Head of caudate nucleus (tissue), 42 donors: Measurements from ENCODE around the gene COPZ1.
A peak's percentile ranks its signal among the peaks of the same experiment; 100 is the strongest.
"Not testable (repeated sequence)": the region's sequence is repeated elsewhere in the genome, so short reads cannot be mapped to it uniquely, and the experiment has no call there.

Experiments
- DNase-seq, 42 donors: peaks; one replicate each; pipeline versions ENCODE4 v3.0.0 to v3.0.0-alpha.2; 2020 to 2021; ENCODE audit warnings: mixed read lengths in 7 of 42
- intact Hi-C: fragments of 100-400 bp; cut with DNase I; formaldehyde crosslinking; loops from one replicate; pipeline ENCODE4 v1.15.0; 2022

The COPZ1 gene

DNA sequence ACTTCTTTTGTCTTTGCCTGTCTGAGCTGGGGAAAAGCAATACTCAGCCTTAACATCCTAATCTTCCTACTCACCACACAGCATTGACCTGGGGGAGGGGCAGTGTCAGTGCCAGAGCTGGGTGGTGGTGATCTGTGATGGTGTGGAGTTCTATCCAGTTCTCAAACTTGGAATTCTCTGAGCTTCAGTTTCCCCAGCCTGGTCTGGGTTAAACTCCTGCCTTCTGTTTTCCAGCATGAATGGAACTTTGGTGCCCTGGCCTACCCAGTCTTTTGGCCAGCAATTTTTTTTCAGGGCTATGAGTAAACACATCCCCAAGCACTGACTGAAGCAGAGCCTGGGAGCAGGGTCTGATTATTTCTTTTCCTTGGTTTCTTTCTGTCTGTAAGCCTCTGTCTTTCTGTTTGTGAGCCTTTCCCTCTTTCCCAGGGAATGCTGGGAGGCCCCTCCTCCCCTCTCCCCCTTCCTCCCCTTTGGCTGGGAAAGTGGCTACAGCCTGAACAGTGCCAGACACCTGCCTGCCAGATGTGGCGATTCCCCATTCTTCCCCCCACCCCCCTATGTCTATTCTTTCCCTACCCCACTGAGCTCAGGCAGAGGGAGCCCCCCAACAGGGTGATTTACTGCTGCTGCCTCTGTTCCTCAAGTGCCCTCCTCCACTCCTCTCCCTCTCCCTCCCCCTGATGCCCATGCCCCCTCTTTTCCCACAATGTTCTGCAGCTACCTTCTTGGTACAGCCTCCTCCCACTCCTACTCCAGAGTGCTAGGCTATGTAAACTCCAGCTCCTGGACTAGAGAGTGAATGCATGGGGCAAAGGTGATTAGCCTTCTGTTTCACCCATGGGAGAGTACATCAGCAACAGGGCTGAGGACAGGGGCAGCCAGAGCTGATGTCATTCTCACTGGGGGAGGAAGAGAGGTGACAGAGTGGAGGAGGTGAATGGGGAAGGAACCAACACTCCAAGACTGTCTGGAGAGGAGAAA is 28.3 kb downstream of the COPZ1 start:
- intact Hi-C loops: no loop called here

DNA sequence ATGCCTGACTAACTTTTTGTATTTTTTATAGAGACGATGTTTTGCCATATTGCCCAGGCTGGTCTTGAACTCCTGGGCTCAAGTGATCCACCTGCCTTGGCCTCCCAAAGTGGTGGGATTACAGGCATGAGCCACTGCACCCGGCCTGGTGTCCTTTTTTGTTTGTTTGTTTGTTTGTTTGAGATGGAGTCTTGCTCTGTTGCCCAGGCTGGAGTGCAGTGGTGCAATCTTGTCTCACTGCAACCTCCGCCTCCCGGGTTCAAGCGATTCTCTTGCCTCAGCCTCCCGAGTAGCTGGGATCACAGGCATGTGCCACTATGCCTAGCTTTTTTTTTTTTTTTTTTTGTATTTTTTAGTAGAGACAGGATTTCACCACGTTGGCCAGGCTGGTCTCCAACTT is 29.3 kb downstream of the COPZ1 start:
- DNase-seq, intact Hi-C loops: not testable (repeated sequence)

More for the DNA sequence above, 28.3 kb downstream of the COPZ1 start:
- DNase-seq: peak in 35 of 42 donors; percentile 38 to 85 (median 63)

DNA sequence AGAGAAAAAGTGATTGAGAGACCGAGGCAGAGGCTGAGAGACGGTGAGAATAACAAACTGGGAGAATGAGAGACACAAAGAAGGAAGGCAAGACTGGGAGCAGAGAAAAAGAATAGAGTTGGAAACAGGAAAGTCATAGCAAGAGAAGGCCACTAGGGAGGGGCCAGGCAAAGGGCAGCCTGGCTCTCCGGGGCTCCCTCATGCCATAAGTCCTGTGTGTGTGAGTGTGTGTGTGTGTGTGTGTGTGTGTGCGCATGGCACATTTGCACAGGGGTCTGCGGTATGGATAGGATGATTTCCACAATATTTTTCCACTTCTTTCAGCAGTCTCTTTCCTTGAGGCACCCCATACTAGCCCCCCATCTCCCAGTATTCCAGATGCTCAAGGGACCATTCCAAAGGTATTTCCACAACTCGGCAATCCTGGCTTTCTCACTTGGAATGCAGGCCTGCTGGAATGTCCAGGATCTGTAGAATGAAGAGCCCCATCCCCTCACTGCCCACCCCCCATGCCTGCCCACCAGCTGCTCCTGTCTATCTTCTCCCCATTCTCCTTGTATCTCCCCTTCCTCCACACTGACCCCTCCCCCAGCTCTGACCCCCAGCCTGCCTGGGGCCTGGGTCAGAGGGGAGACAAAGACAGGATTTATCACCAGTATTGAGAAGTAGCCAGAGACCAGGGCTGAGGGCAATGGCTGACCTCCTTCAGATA is 30.3 kb downstream of the COPZ1 start:
- no peak for DNase-seq
- intact Hi-C loops: no loop called here

DNA sequence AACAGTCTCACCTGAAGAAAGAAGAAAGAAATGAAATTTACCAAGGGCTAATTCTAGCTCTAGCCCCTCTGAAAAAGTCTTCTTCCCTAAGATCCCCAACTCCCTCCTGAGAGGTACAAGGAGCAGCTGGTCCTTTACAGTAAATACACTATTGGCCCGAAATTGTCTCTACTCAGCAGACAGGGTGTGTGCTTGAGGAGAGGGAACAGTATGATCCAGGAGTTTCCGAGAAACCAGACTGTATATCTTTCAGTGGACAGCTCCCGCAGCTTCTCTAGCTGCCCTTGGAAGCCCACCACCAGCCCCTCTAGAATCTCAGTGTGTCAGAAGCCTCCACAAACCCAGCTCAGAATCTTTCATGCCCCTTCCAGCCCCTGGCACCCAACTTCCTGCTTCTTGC is 31.3 kb downstream of the COPZ1 start:
- intact Hi-C loops: no loop called here
- no peak for DNase-seq

GRCh38 chr12:54356951-54357356 is 32.0 kb downstream of the COPZ1 start:
- DNase-seq: no peak
- intact Hi-C loops: no loop called here

DNA sequence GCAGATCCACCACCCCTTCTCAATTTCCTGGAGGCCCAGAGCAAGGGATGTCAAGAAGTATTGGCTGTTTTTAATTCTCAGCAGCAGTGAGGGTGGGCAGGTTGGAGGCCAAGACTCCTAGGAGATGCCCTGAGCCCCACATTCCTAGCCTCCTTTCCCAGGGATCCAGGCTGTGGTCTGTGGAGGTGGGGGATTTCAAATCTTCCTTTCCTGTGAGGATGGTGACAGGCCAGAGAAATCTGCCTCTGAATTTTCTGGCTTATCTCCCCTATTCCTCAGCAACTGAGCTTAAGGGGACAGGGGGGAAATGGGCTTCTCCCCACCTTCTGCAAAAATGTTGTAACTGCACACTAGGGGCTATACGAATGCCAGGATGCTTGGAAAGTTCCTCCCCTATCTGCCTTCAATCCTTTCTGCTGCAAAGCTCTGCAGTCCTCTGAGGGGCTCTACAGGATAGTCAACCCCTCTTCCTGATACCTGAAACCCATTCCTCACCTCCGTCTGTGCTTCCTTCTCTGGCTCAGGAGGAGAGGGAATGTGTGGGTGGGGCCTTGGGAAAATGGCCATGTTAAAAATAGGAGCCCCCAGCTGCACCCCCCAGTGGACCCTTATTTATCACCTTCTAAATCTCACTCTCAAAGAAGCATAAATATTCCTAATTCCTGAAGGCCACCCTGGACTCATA is 32.7 kb downstream of the COPZ1 start:
- intact Hi-C loops: loop anchor here (2.0 kb wide), 1 partner anchor 33 kb away; the partner anchor contains the start of gene COPZ1
- no peak for DNase-seq

DNA sequence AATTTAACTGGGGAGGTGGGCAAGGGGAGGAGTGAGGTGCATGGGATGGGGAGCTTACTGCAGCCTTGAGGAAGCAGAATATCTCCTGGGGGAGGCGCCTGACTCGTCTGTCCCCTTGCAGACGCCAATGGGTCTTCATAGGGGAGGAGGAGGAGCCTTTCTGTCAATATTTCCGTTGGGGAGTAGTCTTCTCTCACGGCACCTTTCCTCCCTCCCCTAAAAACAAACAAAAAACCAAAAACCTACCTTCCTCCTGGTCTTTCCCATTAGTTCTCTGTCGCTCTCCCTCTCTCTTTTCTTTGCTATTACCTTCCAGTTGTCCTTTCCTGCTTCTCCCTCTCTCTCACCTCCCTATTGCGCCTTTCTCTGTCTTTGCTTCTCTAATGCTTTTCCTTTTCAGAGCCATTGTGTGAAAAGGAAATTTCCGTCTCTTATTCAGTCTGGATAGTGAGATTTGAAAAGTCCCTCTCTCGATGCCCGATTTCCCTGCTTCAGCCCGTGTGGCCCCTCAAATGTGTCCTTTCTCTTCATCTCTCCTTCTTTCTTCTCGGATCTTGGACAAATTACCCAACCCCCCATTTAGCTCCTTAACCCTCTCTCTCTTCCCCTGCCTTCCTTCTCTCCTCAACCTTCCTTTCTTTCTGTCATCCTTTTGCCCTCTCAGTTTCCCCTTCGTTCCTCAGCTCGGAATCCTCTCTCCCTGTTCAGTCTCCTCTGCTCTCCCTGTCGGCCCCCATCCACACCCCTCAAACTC is 33.4 kb downstream of the COPZ1 start:
- DNase-seq: peak in 18 of 42 donors; percentile 27 to 77 (median 48)
- intact Hi-C loops: loop anchor here (2.0 kb wide), 1 partner anchor 34 kb away; the partner anchor contains the start of gene COPZ1

GRCh38 chr12:54358945-54359761 is 34.2 kb downstream of the COPZ1 start:
- peak; percentile 93 to 99 (median 98) for DNase-seq
- intact Hi-C loops: loop anchor here (1.0 to 2.0 kb wide), 2 partner anchors 34 to 79 kb away; partner anchors contain the start of genes CBX5, COPZ1 and HNRNPA1

GRCh38 chr12:54359762-54360351 is 34.9 kb downstream of the COPZ1 start:
- intact Hi-C loops: loop anchor here (1.0 to 2.0 kb wide), 2 partner anchors 35 to 80 kb away; partner anchors contain the start of genes CBX5, COPZ1 and HNRNPA1
- no peak for DNase-seq

DNA sequence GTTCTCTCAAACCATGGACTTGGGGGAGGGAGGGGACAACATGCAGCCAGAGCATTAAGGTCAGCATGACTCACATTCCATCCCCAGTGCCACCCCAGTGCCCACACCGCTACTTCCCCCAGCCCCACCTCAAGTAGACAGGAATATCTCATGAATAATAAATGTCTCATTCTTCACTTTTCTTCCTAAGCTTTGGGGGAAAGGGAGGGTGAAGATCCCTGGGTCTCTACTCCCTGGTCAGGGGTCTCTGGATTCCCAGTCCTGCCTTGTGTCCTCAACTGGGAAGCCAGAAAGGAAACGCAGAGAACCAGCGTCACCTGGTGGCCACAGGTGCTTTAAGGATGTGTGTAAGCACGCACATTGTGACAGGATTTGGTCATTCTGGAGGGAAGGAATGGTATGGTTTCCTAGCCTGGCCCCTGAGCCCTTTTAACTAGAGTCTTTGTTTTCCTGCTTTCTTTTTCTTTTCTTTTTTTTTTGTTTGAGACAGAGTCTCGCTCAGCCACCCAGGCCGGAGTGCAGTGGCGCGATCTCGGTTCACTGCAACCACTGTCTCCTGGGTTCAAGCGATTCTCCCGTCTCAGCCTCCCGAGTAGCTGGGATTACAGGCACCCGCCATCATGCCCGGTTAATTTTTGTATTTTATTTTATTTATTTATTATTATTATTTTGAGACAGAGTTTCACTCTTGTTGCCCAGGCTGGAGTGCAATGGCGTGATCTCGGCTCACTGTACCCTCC is 36.0 kb downstream of the COPZ1 start:
- intact Hi-C loops: no loop called here
- DNase-seq: peak; percentile 60 to 93 (median 86)

DNA sequence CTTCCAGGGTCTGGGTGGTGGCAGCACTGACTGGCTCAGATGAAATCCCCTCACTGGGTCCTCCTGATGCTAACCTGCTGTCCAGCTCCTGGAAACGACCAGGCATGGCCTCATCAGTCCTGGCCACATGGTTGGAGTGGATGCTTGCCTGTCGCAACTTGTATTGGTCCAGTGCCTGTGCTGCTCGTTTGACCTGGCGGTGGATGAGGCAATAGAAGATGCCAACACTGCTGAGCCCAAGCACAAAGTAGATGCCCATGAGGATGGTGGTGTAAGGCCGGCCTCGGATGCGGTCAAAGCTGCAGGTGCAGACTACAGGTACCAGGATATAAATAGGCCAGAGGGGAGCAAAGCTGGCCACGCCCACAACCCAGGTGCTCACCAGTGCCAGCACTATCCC is 38.1 kb downstream of the COPZ1 start:
- DNase-seq: no peak

GRCh38 chr12:54363618-54364017 is 38.7 kb downstream of the COPZ1 start:
- DNase-seq: no peak
- intact Hi-C loops: no loop called here

More for the DNA sequence above, 38.1 kb downstream of the COPZ1 start:
- intact Hi-C loops: no loop called here

DNA sequence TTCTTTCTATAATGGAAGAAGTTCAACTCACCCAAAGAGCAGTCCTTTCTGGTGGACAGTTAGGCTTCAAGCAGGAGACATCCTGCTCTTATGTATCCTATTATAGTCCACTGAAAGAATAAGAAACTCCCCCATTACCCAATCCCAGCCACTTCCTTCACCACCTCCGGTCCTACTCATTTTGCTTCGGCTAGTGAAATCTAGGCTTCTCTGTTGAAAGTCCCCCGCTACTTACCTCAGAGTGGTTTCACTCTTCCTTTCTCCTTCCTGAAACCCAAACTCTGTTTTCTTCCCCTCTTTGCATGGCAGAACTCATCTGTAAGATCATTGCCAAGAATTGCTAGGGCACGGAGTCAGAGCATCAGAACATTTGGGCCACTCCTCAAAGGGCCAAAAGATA is 39.5 kb downstream of the COPZ1 start, which contains the start of gene GPR84:
Gene GPR84, minus strand, starts transcription at position 74 of the 400 bp plus-strand sequence. CDS start 635 bp downstream, outside the sequence.
- peak in 1 of 42 donors; percentile 30 for DNase-seq
- intact Hi-C loops: no loop called here

DNA sequence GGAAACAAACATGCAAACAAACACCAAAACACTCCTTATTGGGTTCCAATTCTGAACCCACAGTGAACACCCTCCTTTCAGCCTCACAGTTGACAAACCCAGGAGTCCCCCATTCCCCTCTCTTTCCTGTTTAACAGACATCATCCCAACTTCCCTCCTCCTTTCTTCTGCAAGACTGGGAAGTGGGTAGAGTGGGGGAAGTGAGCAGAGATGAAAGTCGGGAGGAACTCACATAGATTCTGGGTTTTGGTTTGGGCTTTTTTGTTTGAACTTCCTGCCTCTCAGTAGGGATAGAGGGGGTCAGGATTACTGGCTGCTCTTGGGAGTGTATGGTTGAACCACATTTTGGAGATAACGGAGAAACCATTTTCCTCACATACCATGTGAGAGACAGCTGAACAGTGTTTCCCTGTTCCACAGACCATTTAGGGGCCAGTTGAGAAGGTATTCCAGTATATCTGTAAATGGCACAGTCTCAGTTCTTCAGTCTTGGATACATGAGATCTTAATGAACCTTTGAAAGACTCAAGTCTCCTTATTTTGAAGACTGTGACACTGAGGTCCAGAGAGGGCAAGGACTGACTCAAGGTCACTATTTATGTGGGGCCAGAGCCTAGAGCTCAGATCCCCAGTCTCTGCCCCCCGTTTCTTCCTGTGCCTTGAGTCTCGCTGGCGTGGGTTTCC is 43.2 kb downstream of the COPZ1 start:
- no peak for DNase-seq
- intact Hi-C loops: loop anchor here (5.0 kb wide), 1 partner anchor 151 kb away; no protein-coding TSS in a partner anchor
